ENCODE results near the gene ERFL.
A peak's percentile ranks its signal among the peaks of the same experiment; 100 is the strongest.
"Not testable (repeated sequence)": the region's sequence is repeated elsewhere in the genome, so short reads cannot be mapped to it uniquely, and the experiment has no call there.

Gene ERFL

GRCh38 chr19:41941410-41942202 lies 13.4 kb upstream of the ERFL start:
- no peak for DNase-seq

- no peak for DNase-seq
These were observed 12.6 kb upstream of the ERFL start for GRCh38 chr19:41940731-41941409.

GRCh38 chr19:41939861-41940730 lies 11.8 kb upstream of the ERFL start:
- DNase-seq: no peak

- not testable (repeated sequence) for DNase-seq
These were observed 11.0 kb upstream of the ERFL start for GRCh38 chr19:41939209-41939608.

- no peak for DNase-seq
These were observed 9.5 kb upstream of the ERFL start for GRCh38 chr19:41937525-41938468.

- no peak for DNase-seq
These were observed 8.7 kb upstream of the ERFL start for GRCh38 chr19:41936961-41937360.

GRCh38 chr19:41936416-41936850 lies 8.2 kb upstream of the ERFL start:
- no peak for DNase-seq

- DNase-seq: no peak
These were observed 7.6 kb upstream of the ERFL start for GRCh38 chr19:41935760-41936415.

GRCh38 chr19:41934849-41935374 lies 6.7 kb upstream of the ERFL start:
- peak; percentile 15 to 51 for DNase-seq

- DNase-seq: no peak
These were observed 5.6 kb upstream of the ERFL start for GRCh38 chr19:41933693-41934426.

GRCh38 chr19:41932720-41933332 lies 4.6 kb upstream of the ERFL start:
- DNase-seq: no peak

GRCh38 chr19:41932259-41932719 lies 4.0 kb upstream of the ERFL start:
- no peak for DNase-seq

- DNase-seq: no peak
These were observed 2.8 kb upstream of the ERFL start for GRCh38 chr19:41930926-41931592.

- no peak for DNase-seq
These were observed 2.1 kb upstream of the ERFL start for GRCh38 chr19:41930322-41930722.

GRCh38 chr19:41929536-41930071 lies 1.4 kb upstream of the ERFL start:
- DNase-seq: no peak

- peak; percentile 38 to 39 for DNase-seq
These were observed 696 bp upstream of the ERFL start for GRCh38 chr19:41928754-41929535.

GRCh38 chr19:41927497-41928192 lies 604 bp downstream of the ERFL start:
- DNase-seq: no peak
